ENCODE measurements around the gene HTR1E.

DNA sequence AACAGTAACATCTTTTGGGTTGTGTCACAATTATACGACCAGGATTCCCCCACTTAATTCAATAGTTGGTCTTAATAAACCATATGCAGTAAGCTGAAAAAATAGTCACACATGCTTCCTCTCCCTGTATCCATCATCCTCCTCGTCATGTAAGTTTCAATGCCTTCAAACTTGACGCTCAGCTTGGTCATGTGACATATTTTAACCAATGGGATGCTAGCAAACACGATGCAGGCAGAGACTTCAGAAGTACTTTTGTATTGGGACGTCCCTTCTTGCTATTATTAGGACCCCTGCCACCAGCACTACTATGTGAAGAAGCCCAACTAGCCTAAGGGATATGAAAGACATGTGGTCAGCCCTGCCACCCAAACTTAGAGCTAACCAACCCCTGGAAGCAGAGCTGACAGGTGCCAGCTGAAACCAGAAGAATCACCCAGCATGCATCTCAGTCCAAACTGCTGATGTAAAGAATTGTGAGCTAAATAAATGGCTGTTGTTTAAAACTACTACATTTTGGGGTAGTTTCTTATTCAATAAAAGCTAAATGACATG, 108.3 kb downstream of the HTR1E start:
- no peak for TF ChIP-seq POLR2AphosphoS5 (IDR thresholded peaks at IDR 0.05; ENCODE audit: low read depth, low read length)
- no peak for TF ChIP-seq POLR2A (IDR thresholded peaks at IDR 0.05; ENCODE audit: low read depth, low read length)
- TF ChIP-seq POU2F2 (IDR thresholded peaks at IDR 0.05; ENCODE audit: low read depth, low read length), result no peak
- no peak for TF ChIP-seq TAF1 (IDR thresholded peaks at IDR 0.05; ENCODE audit: low read depth, low read length)
- TF ChIP-seq SPI1 (IDR thresholded peaks at IDR 0.05; ENCODE audit: low read depth, low read length), result no peak

Measured in GM12891 (cell line).